Dermis microvascular lymphatic vessel endothelial cell (primary cell): Measurements from ENCODE around the gene SPANXA2. TPM values are rescaled to one million over a fixed set of nuclear protein-coding genes. Genes with fewer than 3 reads are reported as not detected.
"Not testable (repeated sequence)": the region's sequence is repeated elsewhere in the genome, so short reads cannot be mapped to it uniquely, and the experiment has no call there.

Experiments
- DNase-seq, 2 donors: peaks; one replicate each; pipeline versions ENCODE4 v3.0.0 to v3.0.0-alpha.2; 2010; ENCODE audit warnings: low read depth in 2 of 2
- total RNA-seq: library from RNA; depleted of rRNA; stranded (reverse); fragments of >200 nt; gene quantifications from 2 replicates; pipeline ENCODE4 v1.2.1, GENCODE V29; 2014

The SPANXA2 gene
- not detected in 2 replicates for total RNA-seq

- DNase-seq: not testable (repeated sequence)
Measured at GRCh38 chrX:141589408-141589807, at the start of gene SPANXA2. Gene SPANXA2, plus strand, starts transcription at chrX:141589708. Its CDS starts 60 bp downstream, at chrX:141589768.

- not testable (repeated sequence) for DNase-seq
Measured at GRCh38 chrX:141542551-141542950, 47.0 kb upstream of the SPANXA2 start.

- DNase-seq: not testable (repeated sequence)
Measured at GRCh38 chrX:141584638-141585037, 4.9 kb upstream of the SPANXA2 start, which contains the start of gene SPANXA1. Gene SPANXA1, minus strand, starts transcription at chrX:141584738. Its CDS starts 60 bp downstream, at chrX:141584678.

- DNase-seq: no peak
Measured at GRCh38 chrX:141609111-141609510, 19.6 kb downstream of the SPANXA2 start.

- no peak for DNase-seq
Measured at GRCh38 chrX:141619336-141619735, 29.8 kb downstream of the SPANXA2 start.

GRCh38 chrX:141632124-141632523 is 42.6 kb downstream of the SPANXA2 start:
- no peak for DNase-seq

- no peak for DNase-seq
Measured at GRCh38 chrX:141638550-141638949, 49.0 kb downstream of the SPANXA2 start.

Other genes starting within 250 kb of the SPANXA2 start
- not detected in 2 replicates for gene SPANXA1, start 5.0 kb upstream of the SPANXA2 start, total RNA-seq
- gene SPANXD, start 109.0 kb downstream of the SPANXA2 start, total RNA-seq: not detected in 2 replicates
- gene MAGEC3, start 248.6 kb downstream of the SPANXA2 start, total RNA-seq: not detected in 2 replicates